ENCODE data around the gene DUSP22. TPM values are rescaled to one million over a fixed set of nuclear protein-coding genes. Genes with fewer than 3 reads are reported as not detected.

The DUSP22 gene
- polyA plus RNA-seq, 4 donors: 22.2 to 23.2 (median 22.8) TPM

- no peak for DNase-seq (ENCODE audit: low read depth in 4 of 4, low spot score in 3 of 4)
Observed at GRCh38 chr6:348860-349396, 56.6 kb downstream of the DUSP22 start.

- no peak for DNase-seq (ENCODE audit: low read depth in 4 of 4, low spot score in 3 of 4)
Observed at GRCh38 chr6:349491-349921, 57.2 kb downstream of the DUSP22 start.

GRCh38 chr6:350371-350770, 58.1 kb downstream of the DUSP22 start:
- no peak for DNase-seq (ENCODE audit: low read depth in 4 of 4, low spot score in 3 of 4)

GRCh38 chr6:351011-351866, 59.0 kb downstream of the DUSP22 start:
- no peak for DNase-seq (ENCODE audit: low read depth in 4 of 4, low spot score in 3 of 4)

- no peak for DNase-seq (ENCODE audit: low read depth in 4 of 4, low spot score in 3 of 4)
Observed at GRCh38 chr6:351867-352289, 59.6 kb downstream of the DUSP22 start.

GRCh38 chr6:352474-352873, 60.2 kb downstream of the DUSP22 start:
- DNase-seq (ENCODE audit: low read depth in 4 of 4, low spot score in 3 of 4): no peak

GRCh38 chr6:352896-353470, 60.7 kb downstream of the DUSP22 start:
- no peak for DNase-seq (ENCODE audit: low read depth in 4 of 4, low spot score in 3 of 4)

- no peak for DNase-seq (ENCODE audit: low read depth in 4 of 4, low spot score in 3 of 4)
Observed at GRCh38 chr6:353642-354614, 61.6 kb downstream of the DUSP22 start.

GRCh38 chr6:354631-355280, 62.5 kb downstream of the DUSP22 start:
- no peak for DNase-seq (ENCODE audit: low read depth in 4 of 4, low spot score in 3 of 4)

GRCh38 chr6:355373-356208, 63.3 kb downstream of the DUSP22 start:
- no peak for DNase-seq (ENCODE audit: low read depth in 4 of 4, low spot score in 3 of 4)

- no peak for DNase-seq (ENCODE audit: low read depth in 4 of 4, low spot score in 3 of 4)
Observed at GRCh38 chr6:356828-357251, 64.6 kb downstream of the DUSP22 start.

- DNase-seq (ENCODE audit: low read depth in 4 of 4, low spot score in 3 of 4): no peak
Observed at GRCh38 chr6:357261-357790, 65.0 kb downstream of the DUSP22 start.

- no peak for DNase-seq (ENCODE audit: low read depth in 4 of 4, low spot score in 3 of 4)
Observed at GRCh38 chr6:357791-358341, 65.6 kb downstream of the DUSP22 start.

- no peak for DNase-seq (ENCODE audit: low read depth in 4 of 4, low spot score in 3 of 4)
Observed at GRCh38 chr6:358432-358831, 66.1 kb downstream of the DUSP22 start.

GRCh38 chr6:358847-359246, 66.6 kb downstream of the DUSP22 start:
- DNase-seq (ENCODE audit: low read depth in 4 of 4, low spot score in 3 of 4): no peak

GRCh38 chr6:359261-360035, 67.2 kb downstream of the DUSP22 start:
- no peak for DNase-seq (ENCODE audit: low read depth in 4 of 4, low spot score in 3 of 4)

- DNase-seq (ENCODE audit: low read depth in 4 of 4, low spot score in 3 of 4): no peak
Observed at GRCh38 chr6:360349-360748, 68.1 kb downstream of the DUSP22 start.

- DNase-seq (ENCODE audit: low read depth in 4 of 4, low spot score in 3 of 4): no peak
Observed at GRCh38 chr6:360764-361373, 68.6 kb downstream of the DUSP22 start.

Measured in left renal pelvis (tissue), 4 donors.